Sigmoid colon (tissue), 7 donors: ENCODE results near the gene CLDN6. TPM values are rescaled to one million over a fixed set of nuclear protein-coding genes. Genes with fewer than 3 reads are reported as not detected.
"Not testable (repeated sequence)": the region's sequence is repeated elsewhere in the genome, so short reads cannot be mapped to it uniquely, and the experiment has no call there.

Experiments
- DNase-seq: peaks from one replicate; pipeline ENCODE4 v3.0.0-alpha.2; 2019
- H3K27ac ChIP-seq, 4 donors: fragments of 200-600 bp; sonication (generic); one replicate each; pipeline ENCODE4 v1.5.1; 2016 to 2019; ENCODE audit warnings: mild to moderate bottlenecking in 1 of 4
- H3K27me3 ChIP-seq, 3 donors: fragments of 200-600 bp; sonication (generic); one replicate each; pipeline ENCODE4 v1.5.1; 2019; ENCODE audit warnings: mild to moderate bottlenecking in 1 of 3
- H3K36me3 ChIP-seq, 4 donors: fragments of 200-600 bp; sonication (generic); one replicate each; pipeline ENCODE4 v1.5.1; 2016 to 2019
- H3K4me1 ChIP-seq, 4 donors: fragments of 200-600 bp; sonication (generic); one replicate each; pipeline ENCODE4 v1.5.1; 2017 to 2019
- H3K4me3 ChIP-seq, 4 donors: fragments of 200-600 bp; sonication (generic); one replicate each; pipeline ENCODE4 v1.5.1; 2017 to 2019; ENCODE audit warnings: mild to moderate bottlenecking in 2 of 4, moderate library complexity in 1 of 4
- H3K9me3 ChIP-seq, 4 donors: fragments of 200-600 bp in 3 of 4; sonication (generic) in 3 of 4; one replicate each; pipeline versions ENCODE4 v1.5.1 to v1.6.1; 2013 to 2019
- CTCF ChIP-seq, 4 experiments: fragments of 450-650 bp in 3 of 4; fragments of 200-600 bp in 1 of 4; IDR thresholded peaks; one replicate each; pipeline ENCODE4 v1.5.1; 2016 to 2019; ENCODE audit warnings: antibody characterized with exemption in 4 of 4, mild to moderate bottlenecking in 3 of 4, moderate library complexity in 2 of 4
- EP300 ChIP-seq, 4 donors: sonication (generic); formaldehyde crosslinking; IDR thresholded peaks; one replicate each; pipeline ENCODE4 v1.6.1; 2017; ENCODE audit warnings: antibody characterized with exemption in 4 of 4
- POLR2A ChIP-seq, 2 donors: fragments of 450-650 bp; IDR thresholded peaks; one replicate each; pipeline ENCODE4 v1.6.1; 2016; ENCODE audit warnings: antibody characterized with exemption in 2 of 2, mild to moderate bottlenecking in 2 of 2, moderate library complexity in 2 of 2
- POLR2AphosphoS5 ChIP-seq, 4 donors: sonication (generic); formaldehyde crosslinking; IDR thresholded peaks; one replicate each; pipeline ENCODE4 v1.6.1; 2017; ENCODE audit warnings: antibody characterized with exemption in 4 of 4
- WGBS, 2 donors: extraction: QIAGEN DNeasy Blood & Tissue Kit; methylation state at CpG; one replicate each; pipeline ENCODE4 v1.1.7; 2013; 5-methylcytosine and 5-hydroxymethylcytosine counted together
- intact Hi-C: fragments of 100-400 bp; cut with DNase I; formaldehyde crosslinking; loops from one replicate; pipeline ENCODE4 v1.15.1; 2023
- polyA plus RNA-seq, 3 donors: library from polyadenylated mRNA; stranded (reverse); fragments of 200-250 nt; gene quantifications; one replicate each; pipeline ENCODE4 v1.2.3, GENCODE V29; 2013
- total RNA-seq, 4 donors: library from RNA; depleted of rRNA; stranded (reverse); fragments of >200 nt; gene quantifications; one replicate each; pipeline ENCODE4 v1.1.0, GENCODE V29; 2016
- donor health status: healthy with polysubstance abuse.
- donor health status: Bipolar disorder and iron deficiency.
- donor health status: healthy.

CLDN6 gene
- total and polyA plus RNA-seq, 7 donors: not detected

GRCh38 chr16:3056336-3057180, 38.6 kb upstream of the CLDN6 start:
- Histone ChIP-seq H3K27me3 (peaks cover 0 to 15% (median 0%) of the 10 kb centered on the region in 3 donors), H3K4me3 (no peak overlapping the region), H3K9me3 (no peaks in the 10 kb centered on the region), H3K4me1 (peaks cover 0 to 22% (median 19%) of the 10 kb centered on the region in 4 donors), H3K27ac (no peak overlapping the region), H3K36me3 (no peaks in the 10 kb centered on the region)
- intact Hi-C loops: no loop called here
- WGBS, 2 donors: 82 to 92% methylated on average over 19 of the region's 19 CpGs
- TF ChIP-seq POLR2AphosphoS5 (IDR thresholded peaks at IDR 0.05) (no peak), CTCF (IDR thresholded peaks at IDR 0.05) (no peak), POLR2A (IDR thresholded peaks at IDR 0.05) (no peak), EP300 (IDR thresholded peaks at IDR 0.05) (no peak)
- no peak for DNase-seq

- DNase-seq, H3K36me3 ChIP-seq, H3K27ac ChIP-seq, intact Hi-C loops, H3K9me3 ChIP-seq, H3K4me3 ChIP-seq: not testable (repeated sequence)
- WGBS, 2 donors: 82 to 83% methylated on average over 9 of the region's 9 CpGs
- Histone ChIP-seq H3K4me1 (peaks cover 0 to 22% (median 19%) of the 10 kb centered on the region in 4 donors), H3K27me3 (peaks cover 0 to 21% (median 0%) of the 10 kb centered on the region in 3 donors)
These were observed 37.7 kb upstream of the CLDN6 start for GRCh38 chr16:3055734-3056115.

GRCh38 chr16:3054965-3055733, 37.2 kb upstream of the CLDN6 start:
- WGBS, 2 donors: 71 to 82% methylated on average over 17 of the region's 17 CpGs
- Histone ChIP-seq H3K4me3 (no peak overlapping the region), H3K4me1 (peaks cover 0 to 22% (median 19%) of the 10 kb centered on the region in 4 donors), H3K27me3 (peaks cover 0 to 26% (median 2%) of the 10 kb centered on the region in 3 donors), H3K36me3 (no peaks in the 10 kb centered on the region), H3K27ac (no peak overlapping the region), H3K9me3 (no peaks in the 10 kb centered on the region)
- TF ChIP-seq POLR2AphosphoS5 (IDR thresholded peaks at IDR 0.05): no peak
- TF ChIP-seq CTCF (IDR thresholded peaks at IDR 0.05): no peak
- TF ChIP-seq POLR2A (IDR thresholded peaks at IDR 0.05): no peak
- TF ChIP-seq EP300 (IDR thresholded peaks at IDR 0.05): no peak
- intact Hi-C loops: no loop called here
- DNase-seq: no peak

GRCh38 chr16:3053330-3053710, 35.3 kb upstream of the CLDN6 start:
- WGBS, 2 donors: 87 to 93% methylated on average over 13 of the region's 13 CpGs
- intact Hi-C loops, DNase-seq, H3K36me3 ChIP-seq, H3K9me3 ChIP-seq, H3K4me3 ChIP-seq, H3K4me1 ChIP-seq, H3K27ac ChIP-seq: not testable (repeated sequence)
- H3K27me3 ChIP-seq: peaks cover 0 to 36% (median 17%) of the 10 kb centered on the region in 3 donors

GRCh38 chr16:3052571-3053329, 34.8 kb upstream of the CLDN6 start:
- H3K9me3 ChIP-seq, H3K4me1 ChIP-seq, DNase-seq, H3K36me3 ChIP-seq, H3K4me3 ChIP-seq, H3K27ac ChIP-seq, intact Hi-C loops: not testable (repeated sequence)
- peaks cover 0 to 38% (median 22%) of the 10 kb centered on the region in 3 donors for H3K27me3 ChIP-seq
- 74% methylated on average over 11 of the region's 12 CpGs for WGBS, 2 donors

GRCh38 chr16:3051494-3051893, 33.5 kb upstream of the CLDN6 start:
- no peak for TF ChIP-seq CTCF (IDR thresholded peaks at IDR 0.05)
- TF ChIP-seq EP300 (IDR thresholded peaks at IDR 0.05): no peak
- no peak for TF ChIP-seq POLR2AphosphoS5 (IDR thresholded peaks at IDR 0.05)
- no peak for TF ChIP-seq POLR2A (IDR thresholded peaks at IDR 0.05)
- Histone ChIP-seq H3K9me3 (no peaks in the 10 kb centered on the region), H3K36me3 (no peaks in the 10 kb centered on the region), H3K4me1 (peaks cover 0 to 6% (median 5%) of the 10 kb centered on the region in 4 donors), H3K27me3 (peaks cover 7 to 50% (median 35%) of the 10 kb centered on the region in 3 donors), H3K27ac (no peak overlapping the region), H3K4me3 (no peak overlapping the region)
- intact Hi-C loops: no loop called here
- 70 to 85% methylated on average over 9 of the region's 9 CpGs for WGBS, 2 donors
- no peak for DNase-seq
